Measurements from ENCODE around the gene COQ4. TPM values are rescaled to one million over a fixed set of nuclear protein-coding genes. Genes with fewer than 3 reads are reported as not detected.
A peak's percentile ranks its signal among the peaks of the same experiment; 100 is the strongest.

Gene COQ4
- total RNA-seq, 1 experiment from 2014 or later: 45.8 TPM

DNA sequence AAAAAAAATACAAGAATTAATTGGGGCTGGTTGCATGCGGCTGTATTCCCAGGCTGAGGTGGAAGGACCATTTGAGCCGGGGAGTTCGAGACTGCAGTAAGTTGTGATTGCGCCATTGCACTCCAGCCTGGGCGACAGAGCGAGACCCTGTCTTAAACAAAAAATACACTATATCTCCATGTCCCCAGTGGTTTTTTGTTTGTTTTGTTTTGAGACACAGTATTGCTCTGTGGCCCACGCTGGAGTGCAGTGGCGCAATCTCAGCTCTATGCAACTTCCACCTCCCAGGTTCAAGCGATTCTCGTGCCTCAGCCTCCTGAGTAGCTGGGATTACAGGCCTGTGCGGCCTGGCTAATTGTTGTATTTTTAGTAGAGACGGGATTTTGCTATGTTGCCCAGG, 1.2 kb downstream of the COQ4 start:
- ChIA-PET POLR2A (no interaction called here), RAD21 (ENCODE audit: low non-redundant PET in 1 of 2, low total read pairs in 2 of 2, uncharacterized antibody in 2 of 2, unreplicated experiment in 2 of 2) (no interaction called here), CTCF (no interaction called here)
- Histone ChIP-seq H3K27ac (ENCODE audit: low read depth, low read length) (peak overlapping the region; percentile 93), H4K20me1 (ENCODE audit: insufficient read depth) (no peaks in the 10 kb centered on the region), H3K9me3 (ENCODE audit: control insufficient read depth in 1 of 2, insufficient read depth in 1 of 2, low read depth in 1 of 2, low read length in 2 of 2) (no peaks in the 10 kb centered on the region), H3K4me3 (replicated peaks in 1 of 2; ENCODE audit: low read depth in 1 of 2, low read length in 2 of 2) (peak overlapping the region; percentile 99 to 100), H3K4me2 (ENCODE audit: low read length) (peak overlapping the region; percentile 89), H3K9me2 (ENCODE audit: insufficient read depth) (no peaks in the 10 kb centered on the region), H3K79me2 (ENCODE audit: insufficient read depth, low read length) (peaks cover 38% of the 10 kb centered on the region), H2AFZ (ENCODE audit: low read depth, low read length, poor library complexity, severe bottlenecking) (no peak overlapping the region), H3K4me1 (ENCODE audit: control insufficient read depth in 1 of 2, insufficient read depth in 2 of 2, low read length in 2 of 2) (peaks cover 18 to 31% of the 10 kb centered on the region in 2 experiments), H3K36me3 (ENCODE audit: control insufficient read depth in 1 of 2, insufficient read depth in 2 of 2, low read length in 2 of 2) (peaks cover 6 to 16% of the 10 kb centered on the region in 2 experiments; a peak in 3 of 4 replicates), H3K9ac (ENCODE audit: low read length) (peak overlapping the region; percentile 85), H3K27me3 (ENCODE audit: insufficient read depth, low read length) (no peaks in the 10 kb centered on the region)
- DNase-seq (ENCODE audit: low read depth, low spot score): no peak
- intact Hi-C loops (cut with micrococcal nuclease): loop anchor here (2.0 kb wide), 1 partner anchor 17 kb away; no protein-coding TSS in a partner anchor
- BruUV-seq (replicated peaks): no TSS peak
- no peak for ATAC-seq
- TF ChIP-seq POLR2AphosphoS5 (IDR thresholded peaks at IDR 0.05; ENCODE audit: low read depth, low read length) (no peak), CBX3 (IDR thresholded peaks at IDR 0.05; ENCODE audit: low read depth) (no peak), ZBTB33 (IDR thresholded peaks at IDR 0.05; ENCODE audit: extremely low read depth, insufficient replicate concordance, low read length) (no peak), YY1 (IDR thresholded peaks at IDR 0.05; ENCODE audit: extremely low read depth, insufficient replicate concordance, low read depth, low read length) (no peak), ELF1 (IDR thresholded peaks at IDR 0.05; ENCODE audit: borderline replicate concordance, low read depth) (no peak), CEBPB (IDR thresholded peaks at IDR 0.05; ENCODE audit: low read depth) (no peak), POLR2A (IDR thresholded peaks at IDR 0.05; ENCODE audit: borderline replicate concordance, extremely low read depth, insufficient read depth, insufficient read length) (no peak), SIN3A (IDR thresholded peaks at IDR 0.05; ENCODE audit: low read depth) (no peak), RAD21 (IDR thresholded peaks at IDR 0.05; ENCODE audit: low read depth) (no peak), SRF (IDR thresholded peaks at IDR 0.05; ENCODE audit: low read depth) (no peak), FOSL1 (IDR thresholded peaks at IDR 0.05; ENCODE audit: low read depth) (no peak), SP1 (IDR thresholded peaks at IDR 0.05; ENCODE audit: low read depth) (no peak), EGR1 (IDR thresholded peaks at IDR 0.05; ENCODE audit: low read depth) (no peak), CTCF (IDR thresholded peaks at IDR 0.05 in 2 of 3, conservative IDR thresholded peaks at IDR 0.05 in 1 of 3; ENCODE audit: borderline replicate concordance in 1 of 3, insufficient read depth in 1 of 3, low read depth in 2 of 3, low read length in 2 of 3) (no peak), JUND (IDR thresholded peaks at IDR 0.05) (no peak), EZH2 (IDR thresholded peaks at IDR 0.05) (no peak), ZFX (IDR thresholded peaks at IDR 0.05) (no peak)
- TF ChIP-seq, protein P1, sequence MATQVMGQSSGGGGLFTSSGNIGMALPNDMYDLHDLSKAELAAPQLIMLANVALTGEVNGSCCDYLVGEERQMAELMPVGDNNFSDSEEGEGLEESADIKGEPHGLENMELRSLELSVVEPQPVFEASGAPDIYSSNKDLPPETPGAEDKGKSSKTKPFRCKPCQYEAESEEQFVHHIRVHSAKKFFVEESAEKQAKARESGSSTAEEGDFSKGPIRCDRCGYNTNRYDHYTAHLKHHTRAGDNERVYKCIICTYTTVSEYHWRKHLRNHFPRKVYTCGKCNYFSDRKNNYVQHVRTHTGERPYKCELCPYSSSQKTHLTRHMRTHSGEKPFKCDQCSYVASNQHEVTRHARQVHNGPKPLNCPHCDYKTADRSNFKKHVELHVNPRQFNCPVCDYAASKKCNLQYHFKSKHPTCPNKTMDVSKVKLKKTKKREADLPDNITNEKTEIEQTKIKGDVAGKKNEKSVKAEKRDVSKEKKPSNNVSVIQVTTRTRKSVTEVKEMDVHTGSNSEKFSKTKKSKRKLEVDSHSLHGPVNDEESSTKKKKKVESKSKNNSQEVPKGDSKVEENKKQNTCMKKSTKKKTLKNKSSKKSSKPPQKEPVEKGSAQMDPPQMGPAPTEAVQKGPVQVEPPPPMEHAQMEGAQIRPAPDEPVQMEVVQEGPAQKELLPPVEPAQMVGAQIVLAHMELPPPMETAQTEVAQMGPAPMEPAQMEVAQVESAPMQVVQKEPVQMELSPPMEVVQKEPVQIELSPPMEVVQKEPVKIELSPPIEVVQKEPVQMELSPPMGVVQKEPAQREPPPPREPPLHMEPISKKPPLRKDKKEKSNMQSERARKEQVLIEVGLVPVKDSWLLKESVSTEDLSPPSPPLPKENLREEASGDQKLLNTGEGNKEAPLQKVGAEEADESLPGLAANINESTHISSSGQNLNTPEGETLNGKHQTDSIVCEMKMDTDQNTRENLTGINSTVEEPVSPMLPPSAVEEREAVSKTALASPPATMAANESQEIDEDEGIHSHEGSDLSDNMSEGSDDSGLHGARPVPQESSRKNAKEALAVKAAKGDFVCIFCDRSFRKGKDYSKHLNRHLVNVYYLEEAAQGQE (IDR thresholded peaks at IDR 0.05; ENCODE audit: low read depth): no peak
- TF ChIP-seq, protein P2, sequence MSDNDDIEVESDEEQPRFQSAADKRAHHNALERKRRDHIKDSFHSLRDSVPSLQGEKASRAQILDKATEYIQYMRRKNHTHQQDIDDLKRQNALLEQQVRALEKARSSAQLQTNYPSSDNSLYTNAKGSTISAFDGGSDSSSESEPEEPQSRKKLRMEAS (IDR thresholded peaks at IDR 0.05): no peak

Measured in HCT116 (cell line).